Esophagus muscularis mucosa (tissue), 4 donors: ENCODE measurements around the gene AFAP1L2. TPM values are rescaled to one million over a fixed set of nuclear protein-coding genes. Genes with fewer than 3 reads are reported as not detected.

Source experiments
- DNase-seq: peaks from one replicate; pipeline ENCODE4 v3.0.0-alpha.2; 2017; ENCODE audit errors: extremely low spot score
- H3K27ac ChIP-seq, 4 donors: fragments of 200-600 bp; sonication (generic); replicated peaks in 1 of 4; 1 replicate in 3 of 4; 2 replicates in 1 of 4; pipeline ENCODE4 v1.5.1; 2016 to 2019; ENCODE audit warnings: mild to moderate bottlenecking in 1 of 4
- H3K27me3 ChIP-seq, 4 donors: fragments of 200-600 bp; sonication (generic); one replicate each; pipeline versions ENCODE4 v1.5.1 to v1.6.0; 2016 to 2019
- H3K36me3 ChIP-seq, 4 donors: fragments of 200-600 bp; sonication (generic); one replicate each; pipeline ENCODE4 v1.5.1; 2016 to 2019
- H3K4me1 ChIP-seq, 4 donors: fragments of 200-600 bp; sonication (generic); one replicate each; pipeline ENCODE4 v1.5.1; 2016 to 2019
- H3K4me3 ChIP-seq, 4 donors: fragments of 200-600 bp; sonication (generic); 1 replicate in 2 of 4; 2 replicates in 2 of 4; pipeline ENCODE4 v1.5.1; 2016 to 2019; ENCODE audit warnings: mild to moderate bottlenecking in 4 of 4, moderate library complexity in 1 of 4
- H3K9me3 ChIP-seq, 4 donors: fragments of 200-600 bp; sonication (generic); 1 replicate in 3 of 4; 2 replicates in 1 of 4; pipeline ENCODE4 v1.5.1; 2016 to 2019
- CTCF ChIP-seq, 3 experiments: fragments of 200-600 bp in 2 of 3; fragments of 450-650 bp in 1 of 3; sonication (generic) in 2 of 3; IDR thresholded peaks; one replicate each; pipeline ENCODE4 v1.5.1; 2017 to 2019; ENCODE audit warnings: antibody characterized with exemption in 3 of 3, mild to moderate bottlenecking in 2 of 3, moderate library complexity in 1 of 3
- EP300 ChIP-seq: sonication (generic); formaldehyde crosslinking; IDR thresholded peaks from one replicate; pipeline ENCODE4 v1.6.1; 2017; ENCODE audit warnings: antibody characterized with exemption
- POLR2A ChIP-seq: fragments of 450-650 bp; IDR thresholded peaks from one replicate; pipeline ENCODE4 v1.6.1; 2017; ENCODE audit warnings: antibody characterized with exemption, moderate library complexity, mild to moderate bottlenecking, low read depth
- POLR2AphosphoS5 ChIP-seq, 2 donors: sonication (generic); formaldehyde crosslinking; IDR thresholded peaks; one replicate each; pipeline ENCODE4 v1.6.1; 2017; ENCODE audit warnings: antibody characterized with exemption in 2 of 2
- WGBS: methylation state at CpG from one replicate; pipeline ENCODE4 v1.1.5; 2018; 5-methylcytosine and 5-hydroxymethylcytosine counted together
- intact Hi-C: fragments of 100-400 bp; cut with DNase I; formaldehyde crosslinking; loops from one replicate; pipeline ENCODE4 v1.15.1; 2023
- total RNA-seq, 4 donors: library from RNA; depleted of rRNA; stranded (reverse); fragments of >200 nt; gene quantifications; one replicate each; pipeline versions ENCODE4 v1.1.0 to v1.2.1, GENCODE V29; 2016

The AFAP1L2 gene
- total RNA-seq, 4 donors from 2014 or later = 18.5 to 23.2 (median 19.9) TPM

- H3K27me3 ChIP-seq = no peaks in the 10 kb centered on the region
- H3K4me3 ChIP-seq = no peak overlapping the region
- peak overlapping the region in 1 of 4 donors; percentile 16 for H3K27ac ChIP-seq
- intact Hi-C loops = no loop called here
- H3K9me3 ChIP-seq = no peaks in the 10 kb centered on the region
- H3K36me3 ChIP-seq = peaks cover 0 to 20% (median 1%) of the 10 kb centered on the region in 4 donors
- 94% methylated on average over 18 of the region's 18 CpGs for WGBS
- H3K4me1 ChIP-seq = peaks cover 0 to 9% (median 5%) of the 10 kb centered on the region in 4 donors
- no peak for DNase-seq
- TF ChIP-seq POLR2AphosphoS5 (IDR thresholded peaks at IDR 0.05) (no peak), EP300 (no peak), CTCF (IDR thresholded peaks at IDR 0.05) (no peak)
These were observed 84.7 kb downstream of the AFAP1L2 start for GRCh38 chr10:114319406-114320248.

- Histone ChIP-seq H3K27me3 (no peaks in the 10 kb centered on the region), H3K27ac (no peak overlapping the region), H3K4me3 (no peak overlapping the region), H3K36me3 (peaks cover 0 to 29% (median 13%) of the 10 kb centered on the region in 4 donors), H3K4me1 (peaks cover 0 to 9% (median 1%) of the 10 kb centered on the region in 4 donors), H3K9me3 (no peaks in the 10 kb centered on the region)
- TF ChIP-seq POLR2A = no peak
- no peak for TF ChIP-seq EP300
- no peak for TF ChIP-seq POLR2AphosphoS5 (IDR thresholded peaks at IDR 0.05)
- TF ChIP-seq CTCF (IDR thresholded peaks at IDR 0.05) = no peak
- 80% methylated on average over 5 of the region's 5 CpGs for WGBS
- no peak for DNase-seq
- intact Hi-C loops = no loop called here
These were observed 87.6 kb downstream of the AFAP1L2 start for GRCh38 chr10:114316744-114317143.

- peaks cover 0 to 33% (median 13%) of the 10 kb centered on the region in 4 donors for H3K36me3 ChIP-seq
- WGBS = 88% methylated on average over 14 of the region's 22 CpGs
- H3K4me3 ChIP-seq = no peak overlapping the region
- no peaks in the 10 kb centered on the region for H3K27me3 ChIP-seq
- no peak for TF ChIP-seq POLR2A
- TF ChIP-seq POLR2AphosphoS5 (IDR thresholded peaks at IDR 0.05) = no peak
- no peak for TF ChIP-seq EP300
- no peak for TF ChIP-seq CTCF (IDR thresholded peaks at IDR 0.05)
- no peak for DNase-seq
- no peak overlapping the region for H3K27ac ChIP-seq
- intact Hi-C loops = no loop called here
- H3K9me3 ChIP-seq = no peaks in the 10 kb centered on the region
- peaks cover 0 to 9% (median 0%) of the 10 kb centered on the region in 4 donors for H3K4me1 ChIP-seq
These were observed 88.5 kb downstream of the AFAP1L2 start for GRCh38 chr10:114315566-114316420.

GRCh38 chr10:114313866-114314265 lies 90.4 kb downstream of the AFAP1L2 start:
- Histone ChIP-seq H3K4me1 (peaks cover 4 to 10% (median 8%) of the 10 kb centered on the region in 4 donors), H3K36me3 (peaks cover 0 to 41% (median 13%) of the 10 kb centered on the region in 4 donors), H3K27ac (no peak overlapping the region), H3K9me3 (no peaks in the 10 kb centered on the region), H3K27me3 (no peaks in the 10 kb centered on the region), H3K4me3 (no peak overlapping the region)
- intact Hi-C loops = no loop called here
- WGBS = 83% methylated on average over 11 of the region's 11 CpGs
- no peak for DNase-seq
- TF ChIP-seq EP300 (no peak), POLR2AphosphoS5 (IDR thresholded peaks at IDR 0.05) (no peak), CTCF (IDR thresholded peaks at IDR 0.05) (no peak), POLR2A (no peak)
